Measurements from ENCODE around the gene TTPAL.

DNA sequence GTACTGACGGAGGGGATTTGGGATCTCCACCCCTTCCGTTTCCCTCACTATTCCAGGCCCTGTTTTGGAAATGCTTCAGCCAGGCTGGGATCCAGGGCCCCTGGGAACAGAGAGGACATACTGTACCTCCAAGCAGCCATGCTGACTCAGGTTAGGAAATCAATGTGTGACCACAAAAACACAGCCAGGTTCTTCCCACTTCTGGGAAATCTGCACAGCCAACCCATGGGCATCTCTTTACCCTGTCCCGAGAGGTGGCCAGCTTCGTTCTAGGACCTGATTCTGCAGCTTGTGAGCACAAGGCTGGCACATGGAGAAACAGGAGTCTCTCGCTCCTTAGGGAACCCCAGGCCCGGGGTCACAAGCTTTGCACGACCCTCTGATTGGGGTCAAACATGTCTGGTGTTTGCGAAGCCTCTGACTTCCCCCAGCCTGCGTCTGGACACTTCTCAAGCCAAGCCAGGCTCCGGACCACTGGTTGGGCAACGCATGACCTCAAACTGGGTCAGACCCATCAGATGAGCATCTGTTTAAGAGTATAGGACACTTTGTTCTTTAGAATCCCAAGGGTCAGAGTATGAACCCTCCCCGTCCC is 8.3 kb upstream of the TTPAL start:
- TF ChIP-seq, protein P1, sequence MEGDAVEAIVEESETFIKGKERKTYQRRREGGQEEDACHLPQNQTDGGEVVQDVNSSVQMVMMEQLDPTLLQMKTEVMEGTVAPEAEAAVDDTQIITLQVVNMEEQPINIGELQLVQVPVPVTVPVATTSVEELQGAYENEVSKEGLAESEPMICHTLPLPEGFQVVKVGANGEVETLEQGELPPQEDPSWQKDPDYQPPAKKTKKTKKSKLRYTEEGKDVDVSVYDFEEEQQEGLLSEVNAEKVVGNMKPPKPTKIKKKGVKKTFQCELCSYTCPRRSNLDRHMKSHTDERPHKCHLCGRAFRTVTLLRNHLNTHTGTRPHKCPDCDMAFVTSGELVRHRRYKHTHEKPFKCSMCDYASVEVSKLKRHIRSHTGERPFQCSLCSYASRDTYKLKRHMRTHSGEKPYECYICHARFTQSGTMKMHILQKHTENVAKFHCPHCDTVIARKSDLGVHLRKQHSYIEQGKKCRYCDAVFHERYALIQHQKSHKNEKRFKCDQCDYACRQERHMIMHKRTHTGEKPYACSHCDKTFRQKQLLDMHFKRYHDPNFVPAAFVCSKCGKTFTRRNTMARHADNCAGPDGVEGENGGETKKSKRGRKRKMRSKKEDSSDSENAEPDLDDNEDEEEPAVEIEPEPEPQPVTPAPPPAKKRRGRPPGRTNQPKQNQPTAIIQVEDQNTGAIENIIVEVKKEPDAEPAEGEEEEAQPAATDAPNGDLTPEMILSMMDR (IDR thresholded peaks at IDR 0.05) = no peak
- TF ChIP-seq POLR2AphosphoS5 (IDR thresholded peaks at IDR 0.05) (peak in 2 of 4 donors; percentile 27 to 46), POLR2A (IDR thresholded peaks at IDR 0.05) (no peak), EP300 (IDR thresholded peaks at IDR 0.05) (peak in 1 of 4 donors; percentile 60)

All from sigmoid colon (tissue), 4 donors.